Measurements from ENCODE around the gene P2RY8.
"Not testable (repeated sequence)": the region's sequence is repeated elsewhere in the genome, so short reads cannot be mapped to it uniquely, and the experiment has no call there.

P2RY8 gene

DNA sequence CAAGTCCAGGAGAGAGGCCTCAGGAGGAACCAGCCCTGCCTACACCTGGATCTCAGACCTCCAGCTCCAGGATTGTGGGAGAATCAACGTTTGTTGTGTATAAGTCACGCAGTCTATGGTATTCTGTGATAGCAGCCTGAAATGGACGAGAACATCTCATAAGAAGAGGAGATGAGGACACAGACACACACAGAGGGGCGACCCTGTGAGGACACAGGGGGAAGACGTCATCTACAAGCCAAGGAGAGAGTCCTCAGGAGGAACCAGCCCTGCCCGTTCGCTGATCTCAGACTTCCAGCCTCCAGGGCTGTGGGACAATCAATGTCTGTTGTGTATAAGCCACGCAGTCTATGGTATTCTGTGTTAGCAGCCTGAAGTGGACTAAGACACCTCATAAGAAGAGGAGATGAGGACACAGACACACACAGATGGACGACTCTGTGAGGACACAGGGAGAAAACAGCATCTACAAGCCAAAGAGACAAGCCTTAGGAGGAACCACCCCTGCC is 20.3 kb downstream of the P2RY8 start:
- DNase-seq: no peak

DNA sequence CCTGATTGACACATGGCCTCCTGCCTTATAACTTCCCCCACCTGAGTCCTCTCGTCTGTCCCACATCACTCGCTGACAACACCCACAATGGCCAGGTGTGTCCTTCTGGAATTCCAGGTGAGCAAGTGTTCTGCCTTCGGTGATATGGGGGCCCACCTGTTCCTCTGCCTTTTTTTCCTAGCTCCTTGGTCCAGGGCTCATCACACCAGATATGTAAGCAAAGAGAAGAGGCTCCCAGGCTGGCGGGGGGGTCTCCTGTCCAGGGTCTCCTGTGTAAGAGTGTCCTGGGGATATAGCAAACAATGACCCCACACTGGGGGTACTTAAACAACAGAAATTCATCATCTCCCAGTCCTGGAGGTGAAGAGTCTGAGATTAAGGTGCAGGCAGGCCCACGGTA is 25.2 kb downstream of the P2RY8 start:
- DNase-seq: no peak

GRCh38 chrX:1511150-1511549 is 25.8 kb downstream of the P2RY8 start:
- DNase-seq: no peak

- no peak for DNase-seq
These were observed 29.2 kb downstream of the P2RY8 start for GRCh38 chrX:1507511-1508463.

GRCh38 chrX:1506916-1507315 is 30.1 kb downstream of the P2RY8 start:
- DNase-seq: no peak

DNA sequence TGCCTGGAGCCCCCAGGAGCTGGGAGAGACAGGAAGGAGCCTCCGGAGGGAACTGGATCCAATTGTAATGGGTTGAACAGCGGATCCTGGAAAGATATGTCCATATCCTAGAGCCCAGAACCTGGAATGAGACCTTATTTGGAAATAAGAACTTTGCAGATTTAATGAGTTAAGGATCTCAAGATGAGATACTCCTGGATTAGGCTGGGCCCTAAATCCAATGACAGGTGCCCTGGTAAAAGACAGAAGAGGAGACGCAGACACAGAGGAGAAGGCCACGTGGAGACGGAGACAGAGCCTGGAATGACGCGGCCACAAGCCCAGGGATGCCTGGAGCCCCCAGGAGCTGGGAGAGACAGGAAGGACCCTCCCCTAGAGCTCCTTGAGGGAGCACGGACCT is 34.1 kb downstream of the P2RY8 start:
- no peak for DNase-seq

- no peak for DNase-seq
These were observed 34.7 kb downstream of the P2RY8 start for GRCh38 chrX:1502241-1502640.

DNA sequence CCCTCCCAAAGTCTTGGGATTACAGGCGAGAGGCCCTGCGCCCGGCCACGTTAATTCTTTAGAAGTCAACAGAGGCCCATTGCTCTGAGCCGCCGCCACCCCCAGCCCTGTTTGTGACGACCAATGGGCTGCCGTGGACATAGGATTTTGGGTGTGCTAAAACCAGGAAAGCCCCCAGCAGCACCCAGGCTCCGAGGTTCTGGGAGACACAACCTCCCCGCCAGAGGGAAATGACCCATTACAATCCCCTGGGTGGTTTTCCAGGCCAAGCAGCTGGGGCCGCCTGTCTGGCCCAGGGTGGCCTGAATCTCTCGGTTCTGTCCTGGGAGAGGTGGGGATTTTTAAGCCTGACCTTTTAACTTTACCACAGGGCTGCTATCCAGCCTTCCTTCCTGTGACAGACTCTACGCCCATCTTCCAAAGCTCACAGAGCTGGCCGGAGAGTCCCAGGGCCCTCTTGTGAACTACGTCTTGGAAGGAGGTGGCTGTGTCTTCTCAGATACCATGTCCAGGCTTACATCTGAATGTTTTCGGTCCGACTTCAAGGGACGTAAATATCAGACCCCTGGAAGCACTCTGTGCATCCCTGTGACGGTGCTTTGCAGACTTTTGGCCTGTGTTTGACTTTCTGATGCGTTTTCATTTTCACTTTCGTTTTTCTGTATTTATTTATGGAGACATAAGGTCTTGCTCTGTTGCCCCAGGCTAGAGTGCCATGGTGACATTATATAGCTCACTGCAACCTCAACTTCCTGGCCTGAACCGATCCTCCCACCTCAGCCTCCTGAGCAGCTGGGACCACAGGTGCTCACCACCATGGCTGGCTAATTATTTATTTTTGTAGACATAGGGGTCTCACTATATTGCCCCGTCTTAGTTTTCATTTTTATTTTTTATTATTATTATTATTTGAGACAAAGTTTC is 36.0 kb downstream of the P2RY8 start:
- no peak for DNase-seq

GRCh38 chrX:1496076-1496475 is 40.9 kb downstream of the P2RY8 start:
- DNase-seq: no peak

DNA sequence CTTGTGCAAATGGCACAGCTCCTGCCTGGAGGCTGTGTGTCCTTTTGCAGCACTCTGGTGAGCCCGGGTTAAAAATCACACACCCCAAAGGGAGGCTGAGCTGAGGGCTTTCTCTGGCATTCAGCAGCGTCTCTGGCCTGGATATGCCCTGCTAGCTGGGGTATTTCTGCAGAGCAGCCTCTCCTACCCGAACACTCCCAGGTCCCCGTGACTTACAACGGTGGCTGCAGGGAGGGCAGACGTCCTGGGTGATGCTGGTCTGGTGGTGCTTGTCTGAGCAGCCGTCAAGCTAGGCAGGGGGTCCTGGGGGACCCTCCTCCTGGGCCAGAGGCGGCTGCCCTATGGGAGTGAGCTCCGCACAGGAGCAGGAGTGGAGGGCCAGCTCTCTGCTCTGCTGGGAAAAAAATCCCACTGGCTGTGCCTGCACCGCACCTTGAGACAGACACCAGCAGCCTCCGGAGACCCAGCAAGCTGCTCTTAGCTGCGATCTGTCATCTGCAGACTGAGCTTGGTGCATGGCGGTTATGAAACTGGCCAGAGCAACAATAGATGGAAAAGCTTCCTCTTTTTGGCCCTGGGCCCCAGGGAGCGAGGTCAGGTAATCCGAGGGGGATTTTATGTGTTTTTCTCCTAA is 43.0 kb downstream of the P2RY8 start:
- no peak for DNase-seq

GRCh38 chrX:1493412-1493811 is 43.6 kb downstream of the P2RY8 start:
- no peak for DNase-seq

DNA sequence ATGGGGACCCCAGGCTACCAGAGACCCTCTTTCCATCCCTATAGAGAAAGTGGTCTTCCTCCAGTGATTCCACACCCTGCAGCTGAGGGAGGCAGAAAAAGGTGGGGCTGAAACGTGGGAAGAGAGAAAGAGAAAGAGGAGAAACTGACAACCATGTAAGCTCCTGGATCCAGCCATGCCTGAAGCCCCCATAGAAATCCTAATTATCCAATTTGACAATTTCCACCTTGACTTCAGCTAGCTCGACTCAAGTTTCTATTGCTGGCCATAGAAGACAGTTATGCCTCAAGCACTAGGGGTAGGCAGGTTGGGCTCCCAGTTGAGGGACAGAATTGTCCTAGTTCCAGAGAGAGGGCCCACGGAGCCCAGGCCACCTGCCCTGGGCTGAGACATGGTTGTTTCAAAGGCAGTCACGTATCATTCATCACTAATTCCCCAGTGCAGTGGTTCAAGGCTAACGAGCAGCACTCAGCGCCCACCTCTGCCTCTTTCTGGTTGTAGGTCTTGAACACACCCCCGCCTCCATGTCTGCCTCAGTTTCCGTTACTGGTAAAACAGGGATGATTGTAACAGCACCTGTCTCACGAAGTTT is 44.5 kb downstream of the P2RY8 start:
- DNase-seq: no peak

DNA sequence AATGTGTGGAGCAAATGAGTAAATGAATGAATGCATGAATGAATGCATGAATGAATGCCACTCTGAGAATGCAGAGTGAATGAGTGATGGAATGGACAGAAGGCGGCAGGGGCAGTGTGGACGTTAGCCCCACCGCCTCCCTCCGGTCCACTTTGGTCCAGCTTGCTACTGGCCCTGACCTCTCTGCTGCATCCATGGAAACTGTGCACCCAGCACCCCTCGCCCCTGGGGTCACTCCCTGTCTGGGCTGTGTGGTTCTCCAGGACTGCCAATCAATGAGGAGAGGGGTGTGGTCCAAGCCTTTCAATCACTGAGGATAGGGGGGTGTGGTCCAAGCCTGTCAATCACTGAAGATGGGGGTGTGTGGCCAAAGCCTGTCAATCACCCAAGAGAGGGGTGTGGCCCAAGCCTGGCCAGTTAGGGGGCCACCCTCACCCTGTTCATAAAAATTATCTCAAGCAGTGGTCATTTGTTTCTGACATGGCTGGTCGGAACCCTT is 45.1 kb downstream of the P2RY8 start:
- DNase-seq: no peak

- not testable (repeated sequence) for DNase-seq
These were observed 45.7 kb downstream of the P2RY8 start for GRCh38 chrX:1491248-1491647.

DNA sequence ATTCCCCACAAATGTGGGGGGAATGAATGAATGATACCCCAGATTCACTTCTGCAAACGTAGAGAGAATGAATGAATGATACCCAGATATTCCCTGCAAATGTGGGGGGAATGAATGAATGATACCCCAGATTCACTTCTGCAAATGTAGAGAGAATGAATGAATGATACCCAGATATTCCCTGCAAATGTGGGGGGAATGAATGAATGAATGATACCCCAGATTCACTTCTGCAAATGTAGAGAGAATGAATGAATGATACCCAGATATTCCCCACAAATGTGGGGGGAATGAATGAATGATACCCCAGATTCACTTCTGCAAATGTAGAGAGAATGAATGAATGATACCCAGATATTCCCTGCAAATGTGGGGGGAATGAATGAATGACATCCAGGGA is 46.3 kb downstream of the P2RY8 start:
- DNase-seq: not testable (repeated sequence)

DNA sequence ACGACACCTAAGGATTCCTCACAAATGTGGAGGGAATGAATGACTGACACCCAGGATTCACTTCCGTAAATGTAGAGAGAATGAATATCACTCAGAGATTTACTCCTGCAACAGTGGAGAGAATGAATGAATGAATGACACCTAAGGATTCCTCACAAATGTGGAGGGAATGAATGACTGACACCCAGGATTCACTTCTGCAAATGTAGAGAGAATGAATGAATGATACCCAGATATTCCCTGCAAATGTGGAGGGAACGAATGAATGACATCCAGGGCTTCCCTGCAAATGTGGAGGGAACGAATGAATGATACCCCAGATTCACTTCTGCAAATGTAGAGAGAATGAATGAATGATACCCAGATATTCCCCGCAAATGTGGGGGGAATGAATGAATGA is 47.6 kb downstream of the P2RY8 start:
- DNase-seq: not testable (repeated sequence)

DNA sequence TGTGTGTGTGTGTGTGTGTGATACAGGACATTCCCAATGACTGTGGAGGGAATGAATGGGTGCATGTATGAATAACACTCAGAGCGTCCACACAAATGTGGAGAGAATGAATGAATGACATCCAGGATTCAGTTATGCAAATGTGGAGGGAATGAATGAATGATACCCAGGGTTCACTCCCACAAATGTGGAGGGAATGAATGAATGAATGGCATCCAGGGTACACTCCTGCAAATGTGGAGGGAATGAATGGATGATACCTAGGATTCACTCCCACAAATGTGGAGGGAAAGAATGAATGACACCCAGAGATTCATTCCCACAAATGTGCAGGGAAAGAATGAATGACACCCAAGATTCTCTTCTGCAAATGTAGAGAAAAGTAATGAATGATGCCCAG is 48.2 kb downstream of the P2RY8 start:
- DNase-seq: no peak

GRCh38 chrX:1488141-1488540 is 48.8 kb downstream of the P2RY8 start:
- DNase-seq: no peak

DNA sequence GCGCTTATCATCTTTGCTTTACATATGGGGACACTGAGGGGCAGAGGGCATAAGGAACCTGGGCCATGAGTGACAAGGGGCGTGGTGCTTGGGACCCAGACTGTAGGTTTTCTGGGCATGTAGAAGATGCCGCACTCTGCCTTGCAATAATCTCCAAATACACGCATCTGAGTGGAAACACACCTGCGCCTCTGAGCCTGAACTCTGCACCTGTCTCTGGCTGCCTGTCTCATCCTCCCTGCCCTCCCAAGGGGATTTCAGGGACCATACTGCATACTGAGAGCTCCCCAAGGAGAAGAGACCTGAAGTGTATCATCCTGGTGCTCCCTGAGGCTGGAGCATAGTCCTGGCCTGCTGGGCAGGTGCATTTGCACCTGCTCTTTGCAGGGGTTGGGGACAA is 49.6 kb downstream of the P2RY8 start:
- DNase-seq: no peak

GRCh38 chrX:1486749-1487361 is 50.1 kb downstream of the P2RY8 start:
- no peak for DNase-seq

DNA sequence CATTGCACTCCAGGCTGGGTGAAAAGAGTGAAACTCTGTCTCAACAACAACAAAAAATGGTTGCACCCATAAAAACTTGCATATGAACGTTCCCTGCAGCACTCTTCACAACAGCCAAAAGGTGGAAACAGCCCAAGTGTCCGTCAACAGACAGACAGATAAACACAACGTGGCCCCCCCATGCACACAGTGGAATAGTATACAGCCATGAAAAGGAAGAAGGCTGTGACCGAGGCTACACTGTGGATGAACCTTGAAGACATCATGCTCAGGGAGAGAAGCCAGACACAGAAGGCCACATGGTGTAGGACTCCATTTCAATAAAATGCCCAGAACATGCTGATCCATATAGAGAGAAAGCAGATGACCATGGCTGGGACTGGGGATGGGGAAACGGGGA is 50.8 kb downstream of the P2RY8 start:
- no peak for DNase-seq

DNA sequence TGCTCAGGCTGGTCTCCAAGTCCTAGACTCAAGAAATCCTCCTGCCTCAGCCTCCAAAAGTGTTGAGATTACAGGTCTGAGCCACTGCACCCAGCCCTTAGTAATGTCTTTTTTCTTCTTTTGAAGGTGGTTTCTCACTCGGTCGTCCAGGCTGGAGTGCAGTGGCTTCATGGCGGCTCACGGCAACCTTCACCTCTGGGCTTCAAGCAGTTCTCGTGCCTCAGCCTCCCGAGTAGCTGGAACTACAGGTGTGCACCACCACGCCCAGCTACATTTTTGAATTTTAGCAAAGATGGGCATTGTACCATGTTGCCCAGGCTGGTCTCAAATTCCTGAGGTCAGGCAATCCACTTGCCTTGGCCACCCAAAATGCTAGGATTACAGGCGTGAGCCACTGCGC is 52.0 kb downstream of the P2RY8 start:
- DNase-seq: no peak

All from stimulated activated CD4-positive, alpha-beta T cell treated with anti-CD3 and anti-CD28 coated beads, Interleukin-4, amount 100 ng/mL, for 1 hour (primary cell).